CD4-positive, alpha-beta T cell treated with Interleukin-6 at 100 ng/mL for 8 hours (primary cell): ENCODE results near the gene FGFR4.

Source experiments
- DNase-seq: peaks from one replicate; pipeline ENCODE4 v3.0.0-alpha.2; 2020; ENCODE audit warnings: mixed read lengths, low spot score

FGFR4 gene

GRCh38 chr5:177085985-177086653, 596 bp upstream of the FGFR4 start:
- DNase-seq = no peak

- DNase-seq = no peak
Measured at GRCh38 chr5:177087398-177088005, 787 bp downstream of the FGFR4 start.

GRCh38 chr5:177089127-177089526, 2.4 kb downstream of the FGFR4 start:
- no peak for DNase-seq

- no peak for DNase-seq
Measured at GRCh38 chr5:177089825-177090641, 3.3 kb downstream of the FGFR4 start.

DNA sequence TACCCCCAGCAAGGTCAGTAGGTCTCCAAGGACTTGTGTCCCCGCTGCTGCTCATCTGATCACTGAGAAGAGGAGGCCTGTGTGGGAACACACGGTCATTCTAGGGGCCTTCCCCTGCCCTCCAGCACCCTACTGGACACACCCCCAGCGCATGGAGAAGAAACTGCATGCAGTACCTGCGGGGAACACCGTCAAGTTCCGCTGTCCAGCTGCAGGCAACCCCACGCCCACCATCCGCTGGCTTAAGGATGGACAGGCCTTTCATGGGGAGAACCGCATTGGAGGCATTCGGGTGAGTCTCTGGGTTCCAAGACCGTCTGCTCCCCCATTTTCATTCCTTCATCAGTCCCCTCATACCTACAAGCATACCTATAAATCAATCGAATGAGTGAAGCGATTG, 4.1 kb downstream of the FGFR4 start:
- no peak for DNase-seq

DNA sequence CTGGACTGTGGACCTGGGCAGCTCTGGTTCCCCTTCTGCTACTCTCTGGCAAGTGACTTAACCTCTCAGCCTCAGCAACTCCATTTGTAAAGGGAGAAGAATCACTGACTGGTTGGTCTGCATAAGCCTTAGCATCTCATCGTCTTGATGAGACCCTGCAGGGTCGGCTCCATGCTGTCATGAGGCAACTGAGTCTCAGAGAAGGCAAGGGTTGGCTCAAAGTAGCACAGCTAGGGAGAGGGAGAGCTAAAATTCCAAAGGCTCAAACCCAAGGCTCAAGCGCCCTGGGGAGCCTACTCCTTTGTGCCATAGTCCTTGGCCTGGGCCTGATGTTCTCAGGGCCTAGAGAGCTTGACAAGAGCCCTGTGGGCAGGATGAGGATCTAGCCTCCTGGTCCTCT, 4.5 kb downstream of the FGFR4 start:
- DNase-seq = no peak

DNA sequence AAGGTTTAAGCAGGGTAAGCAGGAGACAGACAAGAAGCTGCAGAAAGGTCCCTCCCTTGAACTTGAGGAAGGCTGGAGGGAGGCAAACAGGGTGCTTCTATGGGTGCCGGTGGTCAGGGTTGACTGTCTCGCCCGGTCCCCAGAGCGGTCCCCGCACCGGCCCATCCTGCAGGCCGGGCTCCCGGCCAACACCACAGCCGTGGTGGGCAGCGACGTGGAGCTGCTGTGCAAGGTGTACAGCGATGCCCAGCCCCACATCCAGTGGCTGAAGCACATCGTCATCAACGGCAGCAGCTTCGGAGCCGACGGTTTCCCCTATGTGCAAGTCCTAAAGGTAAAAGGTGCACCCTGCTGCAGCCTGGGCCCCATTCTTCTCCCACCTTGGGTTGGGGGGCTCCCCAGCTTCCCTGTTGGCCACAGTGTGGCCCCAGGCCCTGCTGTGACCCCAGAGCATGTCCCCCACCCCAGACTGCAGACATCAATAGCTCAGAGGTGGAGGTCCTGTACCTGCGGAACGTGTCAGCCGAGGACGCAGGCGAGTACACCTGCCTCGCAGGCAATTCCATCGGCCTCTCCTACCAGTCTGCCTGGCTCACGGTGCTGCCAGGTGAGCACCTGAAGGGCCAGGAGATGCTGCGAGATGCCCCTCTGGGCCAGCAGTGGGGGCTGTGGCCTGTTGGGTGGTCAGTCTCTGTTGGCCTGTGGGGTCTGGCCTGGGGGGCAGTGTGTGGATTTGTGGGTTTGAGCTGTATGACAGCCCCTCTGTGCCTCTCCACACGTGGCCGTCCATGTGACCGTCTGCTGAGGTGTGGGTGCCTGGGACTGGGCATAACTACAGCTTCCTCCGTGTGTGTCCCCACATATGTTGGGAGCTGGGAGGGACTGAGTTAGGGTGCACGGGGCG, 5.7 kb downstream of the FGFR4 start:
- DNase-seq = no peak

GRCh38 chr5:177093082-177093712, 6.5 kb downstream of the FGFR4 start:
- no peak for DNase-seq

GRCh38 chr5:177093803-177094202, 7.1 kb downstream of the FGFR4 start:
- no peak for DNase-seq

DNA sequence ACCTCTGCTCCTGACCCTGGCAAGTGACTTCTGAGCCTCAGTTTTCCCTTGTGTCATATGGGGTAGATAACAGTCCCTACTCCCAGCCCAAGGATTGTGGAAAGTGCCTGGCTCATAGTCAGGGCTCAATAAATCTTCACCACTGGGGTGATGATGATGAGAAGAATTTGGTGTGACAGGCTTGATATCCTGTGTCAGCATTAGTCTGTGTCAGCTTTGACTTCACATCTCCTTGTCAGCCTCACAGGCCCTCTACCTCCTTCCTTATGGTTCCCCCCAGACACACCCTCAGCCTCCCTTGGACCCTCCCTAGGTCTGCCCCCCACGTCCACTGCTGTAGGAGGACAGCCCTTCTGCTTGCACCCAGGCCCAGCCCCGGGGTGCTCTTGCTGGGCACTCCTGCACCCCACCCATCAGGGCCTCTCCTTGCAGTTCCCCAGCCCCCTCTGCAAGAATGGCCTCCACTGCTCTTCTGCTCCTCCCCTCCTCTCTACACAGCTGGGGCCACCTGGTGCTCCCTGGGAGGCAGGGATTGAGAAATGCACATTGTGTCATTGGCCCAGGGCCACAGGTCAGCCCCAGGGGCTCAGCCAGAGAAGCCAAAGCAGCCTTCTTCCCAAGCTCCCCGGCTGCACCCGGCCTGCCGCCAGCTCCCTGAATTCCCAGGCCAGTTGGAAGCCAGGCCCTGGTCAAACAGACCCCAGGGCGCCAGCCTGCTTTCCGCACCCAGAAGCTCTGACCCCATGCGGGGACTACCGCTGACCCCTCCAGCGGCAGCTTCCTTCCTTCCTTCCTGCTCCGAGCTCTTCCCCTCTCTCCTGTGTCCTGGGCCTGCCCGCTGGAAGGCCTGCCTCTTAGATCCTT, 7.7 kb downstream of the FGFR4 start:
- DNase-seq = no peak

GRCh38 chr5:177095088-177095669, 8.5 kb downstream of the FGFR4 start:
- DNase-seq = no peak

- no peak for DNase-seq
Measured at GRCh38 chr5:177096162-177097015, 9.7 kb downstream of the FGFR4 start.

- no peak for DNase-seq
Measured at GRCh38 chr5:177097016-177097985, 10.6 kb downstream of the FGFR4 start.

DNA sequence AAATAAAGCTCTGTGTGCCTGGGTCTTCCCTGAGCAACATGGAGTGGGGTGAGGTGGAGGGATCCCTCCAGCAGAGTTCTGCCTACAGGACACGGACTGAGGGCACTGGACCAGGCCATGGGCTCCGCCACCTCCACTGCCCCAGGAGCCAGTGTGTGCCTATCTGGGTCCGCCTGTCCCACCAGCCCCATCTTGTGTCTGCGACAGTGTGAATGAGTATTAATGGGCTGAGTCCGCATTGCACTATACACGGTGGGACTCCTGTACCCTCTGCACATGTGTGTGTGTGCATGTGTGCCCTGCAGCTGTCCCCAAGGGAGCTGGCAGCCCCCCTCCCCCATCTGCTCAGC, 11.4 kb downstream of the FGFR4 start:
- no peak for DNase-seq

DNA sequence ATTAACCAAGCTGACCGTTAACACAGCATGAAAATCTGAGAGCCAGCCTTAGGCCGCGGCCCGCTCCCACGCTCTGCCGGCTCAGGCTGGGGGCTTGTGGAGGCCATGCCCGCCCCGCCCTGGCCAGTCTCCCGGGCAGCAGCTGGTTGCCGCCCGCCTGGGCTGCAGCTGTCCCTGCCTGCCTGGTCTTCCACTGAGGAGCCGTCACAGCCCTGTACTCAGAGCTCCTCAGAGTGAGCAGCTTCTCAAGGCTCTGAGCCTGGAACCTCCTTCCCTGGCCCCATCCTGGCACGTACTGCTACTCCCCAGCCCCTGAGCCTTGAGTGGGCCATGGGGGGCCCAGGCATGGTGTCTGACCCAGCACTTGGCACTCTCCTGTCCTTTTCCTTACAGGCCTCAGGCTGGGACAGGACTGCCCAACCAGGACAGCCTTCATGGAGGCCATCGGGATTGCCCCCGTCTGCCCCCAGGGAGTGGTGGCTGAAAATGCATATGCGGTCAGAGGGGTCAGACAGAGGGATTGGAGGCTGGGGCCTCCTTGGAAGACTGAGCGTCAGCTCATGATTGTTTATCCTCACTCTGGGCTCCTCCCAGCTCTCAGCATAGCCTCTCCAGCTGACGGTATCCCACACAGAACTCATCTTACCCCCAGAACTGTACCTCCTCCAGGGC, 11.9 kb downstream of the FGFR4 start:
- no peak for DNase-seq

DNA sequence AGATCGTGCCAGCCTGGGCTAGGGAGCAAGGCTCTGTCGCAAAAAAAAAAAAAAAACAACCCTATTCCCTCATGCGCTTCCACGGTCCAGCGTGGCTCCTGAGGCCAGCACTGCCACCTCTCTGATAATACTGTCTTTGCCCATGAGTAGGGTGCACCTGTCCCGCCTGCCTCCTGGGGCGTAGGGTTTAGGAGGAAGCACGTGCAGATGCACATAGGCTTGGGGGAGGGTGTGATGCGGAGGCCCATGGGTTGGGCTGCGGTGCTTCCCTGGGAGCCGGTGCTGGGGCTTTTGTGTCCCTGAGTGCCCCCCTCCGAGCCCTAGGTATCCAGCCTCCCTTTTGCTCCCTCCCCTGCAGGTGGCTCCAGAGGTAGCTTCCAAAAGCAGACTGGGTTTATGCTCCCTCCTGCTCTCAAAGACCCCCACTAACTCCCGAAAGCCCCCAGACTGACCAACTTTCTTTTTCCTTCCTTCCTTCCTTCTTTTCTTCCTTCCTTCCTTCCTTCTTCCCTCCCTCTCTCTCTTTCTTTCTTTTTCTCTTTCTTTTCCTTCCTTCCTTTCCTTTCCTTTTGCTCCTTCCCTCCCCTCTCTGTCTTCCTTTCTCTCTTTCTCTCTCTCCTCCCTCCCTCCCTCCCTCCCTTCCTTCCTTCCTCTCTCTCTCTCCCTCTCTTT, 12.8 kb downstream of the FGFR4 start:
- no peak for DNase-seq

DNA sequence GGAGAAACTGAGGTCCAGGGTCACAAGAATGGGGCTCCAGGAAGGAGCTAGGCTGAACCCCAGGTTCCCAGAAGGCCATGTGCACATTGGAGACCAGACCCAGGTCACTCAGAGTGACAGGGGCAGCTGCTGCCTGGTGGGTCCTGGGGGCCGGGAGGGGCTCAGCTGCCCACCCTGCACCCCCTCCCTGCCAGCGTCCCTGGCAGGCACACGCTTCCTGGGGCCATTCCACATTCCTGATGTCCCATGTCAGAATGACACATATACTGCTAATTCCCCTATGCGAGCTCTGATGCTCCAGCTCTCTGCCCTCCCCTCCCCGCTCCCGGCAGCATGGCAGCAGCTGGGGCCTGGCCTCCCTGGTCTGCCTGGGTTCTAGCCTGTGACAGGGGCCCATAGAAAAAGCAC, 14.0 kb downstream of the FGFR4 start:
- no peak for DNase-seq
